Activated T-cell treated with anti-CD3 and anti-CD28 coated beads, Interleukin-2, amount 50 U/mL, for 24 hours (primary cell): ENCODE measurements around the gene RFX2.
A peak's percentile ranks its signal among the peaks of the same experiment; 100 is the strongest.

Experiments used
- DNase-seq: peaks from one replicate; pipeline ENCODE4 v3.0.0-alpha.2; 2020
- H3K27ac Mint-ChIP-seq: 2 replicates; pipeline ENCODE4 v1.8.0; 2020; ENCODE audit warnings: mild to moderate bottlenecking, mixed read lengths
- H3K27me3 Mint-ChIP-seq: 2 replicates; pipeline ENCODE4 v1.8.0; 2020; ENCODE audit warnings: mixed read lengths
- H3K36me3 Mint-ChIP-seq: 2 replicates; pipeline ENCODE4 v1.8.0; 2020; ENCODE audit warnings: low read depth, mixed read lengths
- H3K4me1 Mint-ChIP-seq: 2 replicates; pipeline ENCODE4 v1.8.0; 2020; ENCODE audit warnings: low read depth, mixed read lengths
- H3K4me3 Mint-ChIP-seq: 2 replicates; pipeline ENCODE4 v1.8.0; 2020; ENCODE audit warnings: mild to moderate bottlenecking, moderate library complexity, mixed read lengths
- H3K9me3 Mint-ChIP-seq: 2 replicates; pipeline ENCODE4 v1.8.0; 2020; ENCODE audit warnings: mixed read lengths

Gene RFX2

DNA sequence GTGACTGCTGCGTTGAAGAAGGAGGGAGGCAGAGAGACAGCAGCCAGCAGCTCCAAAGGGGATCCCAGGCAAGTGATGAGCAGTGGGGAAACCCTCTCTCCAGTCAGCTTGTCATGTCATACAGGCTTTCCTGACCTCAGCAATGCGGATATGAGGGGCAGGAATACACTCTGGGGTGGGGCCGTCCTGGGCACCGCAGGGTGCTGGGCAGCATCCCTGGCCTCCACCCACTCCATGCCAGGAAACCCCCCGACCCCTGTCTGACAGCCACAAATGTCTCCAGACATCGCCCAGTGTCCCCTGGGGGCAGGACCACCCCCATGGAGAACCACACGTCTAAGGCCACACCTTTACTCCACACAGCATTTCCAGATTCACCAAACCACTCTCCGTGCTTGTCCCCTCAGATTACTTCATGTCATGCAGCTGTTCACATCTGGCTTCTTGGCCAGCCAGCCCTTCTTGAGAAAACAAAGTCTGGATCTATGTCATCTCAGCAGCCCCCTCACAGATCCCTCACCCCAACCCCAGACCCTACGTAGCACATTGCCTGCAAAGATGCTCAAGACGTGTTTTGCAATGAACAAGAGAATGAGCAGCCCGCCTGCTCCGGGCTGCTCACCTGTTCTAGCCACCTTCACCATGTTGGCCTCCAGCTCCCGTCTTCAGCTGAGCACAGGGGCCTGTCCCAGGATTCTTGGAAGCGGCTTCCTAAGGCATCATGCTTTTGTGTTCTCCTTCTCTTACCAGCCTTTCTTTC is 46.5 kb downstream of the RFX2 start:
- H3K27ac Mint-ChIP-seq, result peak overlapping the region; percentile 39
- H3K36me3 Mint-ChIP-seq, result no peaks in the 10 kb centered on the region
- H3K4me3 Mint-ChIP-seq, result no peak overlapping the region
- DNase-seq, result no peak
- peaks cover 74% of the 10 kb centered on the region for H3K4me1 Mint-ChIP-seq
- H3K27me3 Mint-ChIP-seq, result peaks cover 2% of the 10 kb centered on the region
- no peaks in the 10 kb centered on the region for H3K9me3 Mint-ChIP-seq

- no peaks in the 10 kb centered on the region for H3K9me3 Mint-ChIP-seq
- no peak overlapping the region for H3K27ac Mint-ChIP-seq
- DNase-seq, result no peak
- no peak overlapping the region for H3K4me3 Mint-ChIP-seq
- H3K27me3 Mint-ChIP-seq, result peaks cover 2% of the 10 kb centered on the region
- peaks cover 75% of the 10 kb centered on the region for H3K4me1 Mint-ChIP-seq
- H3K36me3 Mint-ChIP-seq, result no peaks in the 10 kb centered on the region
Observed at GRCh38 chr19:6062961-6063575, 47.2 kb downstream of the RFX2 start.

DNA sequence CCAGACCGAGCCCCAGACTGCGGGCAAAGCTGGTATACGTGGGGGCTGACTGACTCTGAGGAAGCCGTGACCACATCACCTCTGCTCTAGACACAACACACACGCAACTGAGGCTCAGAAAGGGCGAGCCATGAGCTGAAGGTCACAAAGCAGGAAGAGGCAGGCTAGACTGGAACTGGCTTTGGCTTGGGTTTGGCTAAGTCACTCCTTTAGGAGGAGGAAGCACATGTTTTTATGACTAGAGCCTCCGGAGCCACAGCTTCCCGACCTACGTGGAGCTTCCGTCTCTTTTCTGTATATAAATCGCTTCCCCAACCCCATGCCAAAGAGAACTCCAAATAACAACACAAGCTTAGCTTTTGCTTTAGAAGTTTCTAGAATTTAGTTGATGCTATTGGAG is 48.0 kb downstream of the RFX2 start:
- H3K4me1 Mint-ChIP-seq, result peaks cover 80% of the 10 kb centered on the region
- H3K27me3 Mint-ChIP-seq, result peaks cover 2% of the 10 kb centered on the region
- peak overlapping the region; percentile 82 for H3K27ac Mint-ChIP-seq
- DNase-seq, result peak; percentile 52
- peak overlapping the region; percentile 23 for H3K4me3 Mint-ChIP-seq
- H3K36me3 Mint-ChIP-seq, result no peaks in the 10 kb centered on the region
- no peaks in the 10 kb centered on the region for H3K9me3 Mint-ChIP-seq

GRCh38 chr19:6061376-6062130 is 48.7 kb downstream of the RFX2 start:
- H3K4me1 Mint-ChIP-seq, result peaks cover 80% of the 10 kb centered on the region
- H3K4me3 Mint-ChIP-seq, result peak overlapping the region; percentile 40
- H3K27ac Mint-ChIP-seq, result peak overlapping the region; percentile 83
- peaks cover 2% of the 10 kb centered on the region for H3K27me3 Mint-ChIP-seq
- H3K36me3 Mint-ChIP-seq, result no peaks in the 10 kb centered on the region
- H3K9me3 Mint-ChIP-seq, result no peaks in the 10 kb centered on the region
- no peak for DNase-seq

DNA sequence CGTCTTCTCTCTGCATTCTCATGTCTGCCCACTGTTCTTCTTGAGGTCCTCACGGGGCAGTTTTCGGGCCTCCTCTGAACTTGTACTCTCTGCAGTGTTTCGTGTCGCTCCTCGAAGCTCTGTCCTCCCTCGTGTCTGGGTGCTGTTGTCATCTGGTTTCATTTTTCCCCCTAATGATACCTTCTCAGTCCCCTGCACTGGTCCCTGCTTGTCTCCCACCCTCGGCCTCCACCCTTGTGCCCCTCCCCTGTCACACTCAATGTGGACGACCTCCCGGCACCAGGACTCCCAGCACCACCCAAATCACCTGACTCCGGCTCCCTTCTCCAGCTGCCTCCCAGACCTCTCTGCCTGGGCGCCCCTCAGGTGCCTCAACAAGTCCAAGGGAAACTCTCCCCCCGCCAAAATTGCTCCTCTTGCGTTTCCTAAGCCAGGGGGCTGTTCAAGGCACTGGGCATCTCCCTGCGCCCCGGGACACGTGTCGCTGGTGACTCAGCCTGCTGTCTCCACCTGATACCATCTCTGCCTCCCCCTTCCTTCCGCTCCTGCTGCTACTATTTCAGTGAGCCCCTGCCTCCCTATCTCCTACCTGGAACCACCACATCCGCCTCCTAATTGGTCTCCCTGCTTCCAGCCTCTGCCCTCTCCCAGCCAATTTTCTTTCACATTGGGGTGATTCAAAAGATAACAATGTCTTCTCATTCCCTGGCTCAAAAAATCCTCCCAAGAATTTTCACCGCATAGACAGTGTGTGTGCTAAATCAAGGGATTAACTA is 49.5 kb downstream of the RFX2 start:
- H3K9me3 Mint-ChIP-seq, result no peaks in the 10 kb centered on the region
- peak overlapping the region; percentile 83 for H3K27ac Mint-ChIP-seq
- peak overlapping the region; percentile 40 for H3K4me3 Mint-ChIP-seq
- H3K27me3 Mint-ChIP-seq, result peaks cover 2% of the 10 kb centered on the region
- H3K4me1 Mint-ChIP-seq, result peaks cover 72% of the 10 kb centered on the region
- DNase-seq, result peak; percentile 65
- H3K36me3 Mint-ChIP-seq, result no peaks in the 10 kb centered on the region

- H3K4me3 Mint-ChIP-seq, result peak overlapping the region; percentile 40
- H3K27me3 Mint-ChIP-seq, result peaks cover 2% of the 10 kb centered on the region
- H3K36me3 Mint-ChIP-seq, result no peaks in the 10 kb centered on the region
- DNase-seq, result no peak
- peaks cover 65% of the 10 kb centered on the region for H3K4me1 Mint-ChIP-seq
- no peaks in the 10 kb centered on the region for H3K9me3 Mint-ChIP-seq
- H3K27ac Mint-ChIP-seq, result peak overlapping the region; percentile 83
Observed at GRCh38 chr19:6059988-6060599, 50.2 kb downstream of the RFX2 start.

DNA sequence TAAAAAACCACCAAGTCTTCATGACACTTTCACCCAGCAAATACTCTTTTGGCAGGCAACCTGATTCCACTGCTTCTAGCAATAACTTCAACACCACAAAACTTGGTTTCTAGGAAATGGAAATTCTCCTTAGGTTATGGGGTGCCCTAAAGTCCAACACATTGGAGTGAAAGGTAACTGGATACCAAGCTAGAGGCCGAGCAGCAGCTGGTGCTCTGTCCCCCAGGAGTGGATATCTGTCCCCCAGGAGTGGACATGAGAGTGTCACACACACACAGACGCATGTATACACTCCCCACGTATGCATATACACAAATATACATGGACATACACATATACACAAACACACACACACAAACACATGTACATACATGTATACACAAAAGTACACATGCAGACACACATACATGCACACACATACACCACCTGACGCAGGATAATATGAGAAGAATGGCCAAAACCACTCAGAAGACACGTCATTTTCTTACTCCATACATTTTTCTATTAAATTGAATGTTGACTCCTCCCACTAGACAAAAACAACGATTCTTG is 50.8 kb downstream of the RFX2 start:
- no peak overlapping the region for H3K4me3 Mint-ChIP-seq

DNA sequence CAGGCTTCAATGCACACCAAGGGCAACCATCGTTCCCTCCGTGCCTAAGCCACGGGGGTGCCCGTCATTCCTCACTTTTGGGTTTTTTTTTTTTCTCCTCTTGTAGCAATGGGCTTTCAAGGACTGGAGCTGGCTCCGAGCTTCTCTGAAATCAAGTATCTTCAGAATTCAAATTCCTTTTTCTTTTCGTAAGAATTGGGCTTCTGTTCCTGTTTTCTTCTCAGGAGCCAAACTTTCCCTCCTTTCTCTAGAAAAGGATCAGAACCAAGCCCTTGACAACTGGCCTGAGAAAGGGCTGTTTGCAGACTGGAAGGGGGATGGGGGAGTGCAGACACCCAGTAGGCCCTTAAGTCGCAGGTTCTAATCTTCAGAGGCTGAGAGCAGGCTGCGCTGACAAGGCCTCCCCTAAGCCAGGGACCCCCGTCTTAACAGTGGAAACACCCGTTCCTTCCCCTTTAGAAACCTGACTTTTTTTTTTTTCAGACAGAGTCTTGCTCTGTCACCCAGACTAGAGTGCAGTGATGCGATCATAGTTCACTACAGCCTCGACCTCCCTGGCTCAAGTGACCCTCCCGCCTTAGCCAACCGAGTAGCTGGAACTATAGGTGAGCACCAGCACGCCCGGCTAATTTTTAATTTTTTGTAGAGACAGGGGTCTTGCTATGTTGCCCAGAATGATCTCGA is 51.6 kb downstream of the RFX2 start:
- Mint-ChIP-seq H3K27me3 (no peaks in the 10 kb centered on the region), H3K4me1 (peaks cover 53% of the 10 kb centered on the region)

More for the DNA sequence above, 50.8 kb downstream of the RFX2 start:
- DNase-seq, result no peak
- Mint-ChIP-seq H3K27ac (peak overlapping the region; percentile 35), H3K4me1 (peaks cover 60% of the 10 kb centered on the region), H3K36me3 (no peaks in the 10 kb centered on the region), H3K9me3 (no peaks in the 10 kb centered on the region), H3K27me3 (peaks cover 2% of the 10 kb centered on the region)

GRCh38 chr19:6057651-6058517 is 52.4 kb downstream of the RFX2 start:
- H3K27me3 Mint-ChIP-seq, result no peaks in the 10 kb centered on the region
- no peak for DNase-seq

More for the DNA sequence above, 51.6 kb downstream of the RFX2 start:
- Mint-ChIP-seq H3K36me3 (no peaks in the 10 kb centered on the region), H3K9me3 (no peaks in the 10 kb centered on the region), H3K4me3 (no peak overlapping the region), H3K27ac (no peak overlapping the region)
- no peak for DNase-seq

DNA sequence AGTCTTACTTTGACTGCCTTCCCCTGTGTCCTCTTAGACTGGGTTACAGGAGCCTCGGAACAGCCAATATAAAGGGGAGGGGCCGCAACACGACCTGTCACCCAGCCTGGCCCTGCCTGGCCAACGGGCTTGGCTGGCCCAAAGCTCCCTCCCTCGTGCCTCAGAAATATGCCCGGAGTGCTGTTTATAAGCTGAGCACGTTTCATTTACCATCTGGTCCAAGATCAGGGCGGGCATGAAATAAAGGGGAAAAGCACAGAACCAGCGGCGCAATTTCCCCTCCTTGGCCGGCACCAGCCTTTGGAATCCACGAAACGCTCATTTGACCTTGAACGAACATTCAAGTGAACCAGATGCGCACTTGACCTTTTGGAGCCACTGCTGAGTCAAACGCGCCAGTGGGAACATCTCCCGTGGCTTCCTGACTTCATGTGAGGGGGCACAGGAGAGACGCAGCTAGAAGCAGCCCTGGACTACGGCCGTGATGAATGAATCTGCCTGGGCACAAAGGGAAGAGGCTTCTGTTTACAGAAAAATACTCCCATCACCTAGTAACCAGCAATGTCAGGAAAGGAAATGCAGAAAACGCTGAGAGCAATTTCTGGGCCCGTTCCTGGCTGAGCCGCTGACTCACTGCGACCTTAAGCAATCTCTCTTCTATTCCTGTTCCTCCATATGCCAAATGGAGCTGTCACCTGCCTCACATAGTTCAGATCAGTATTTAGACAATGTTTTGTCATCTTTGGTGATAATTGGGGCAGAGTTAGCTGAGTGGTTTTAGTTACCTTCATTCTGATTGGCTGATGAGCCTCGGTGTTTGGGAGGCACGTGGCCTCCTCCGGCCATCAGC is 53.3 kb downstream of the RFX2 start:
- peak overlapping the region; percentile 27 for H3K27ac Mint-ChIP-seq
- no peaks in the 10 kb centered on the region for H3K27me3 Mint-ChIP-seq
- H3K4me3 Mint-ChIP-seq, result no peak overlapping the region
- no peak for DNase-seq
- H3K4me1 Mint-ChIP-seq, result peaks cover 42% of the 10 kb centered on the region
- H3K9me3 Mint-ChIP-seq, result no peaks in the 10 kb centered on the region
- no peaks in the 10 kb centered on the region for H3K36me3 Mint-ChIP-seq

More at GRCh38 chr19:6057651-6058517, 52.4 kb downstream of the RFX2 start:
- no peak overlapping the region for H3K4me3 Mint-ChIP-seq
- H3K36me3 Mint-ChIP-seq, result no peaks in the 10 kb centered on the region
- peaks cover 50% of the 10 kb centered on the region for H3K4me1 Mint-ChIP-seq
- H3K27ac Mint-ChIP-seq, result no peak overlapping the region
- no peaks in the 10 kb centered on the region for H3K9me3 Mint-ChIP-seq

- Mint-ChIP-seq H3K9me3 (no peaks in the 10 kb centered on the region), H3K36me3 (no peaks in the 10 kb centered on the region), H3K27me3 (no peaks in the 10 kb centered on the region), H3K27ac (no peak overlapping the region), H3K4me1 (peaks cover 34% of the 10 kb centered on the region), H3K4me3 (no peak overlapping the region)
- no peak for DNase-seq
Observed at GRCh38 chr19:6056282-6056741, 54.0 kb downstream of the RFX2 start.
